ENCODE measurements around the gene ARHGAP22.
"Not testable (repeated sequence)": the region's sequence is repeated elsewhere in the genome, so short reads cannot be mapped to it uniquely, and the experiment has no call there.

Gene ARHGAP22

GRCh38 chr10:48604991-48605508, at the start of gene ARHGAP22:
Gene ARHGAP22 (minus strand): TSS chr10:48605073. CDS start chr10:48604796, 277 bp downstream.
- no peak for DNase-seq

- DNase-seq: no peak
Observed at GRCh38 chr10:48653944-48654698, 49.2 kb upstream of the ARHGAP22 start.

GRCh38 chr10:48653347-48653746, 48.5 kb upstream of the ARHGAP22 start:
- DNase-seq: no peak

GRCh38 chr10:48652344-48652743, 47.5 kb upstream of the ARHGAP22 start:
- DNase-seq: no peak

GRCh38 chr10:48651839-48652238, 47.0 kb upstream of the ARHGAP22 start:
- no peak for DNase-seq

- no peak for DNase-seq
Observed at GRCh38 chr10:48651293-48651692, 46.4 kb upstream of the ARHGAP22 start.

GRCh38 chr10:48649349-48649944, 44.6 kb upstream of the ARHGAP22 start:
- no peak for DNase-seq

GRCh38 chr10:48648172-48648942, 43.5 kb upstream of the ARHGAP22 start:
- no peak for DNase-seq

GRCh38 chr10:48647073-48647472, 42.2 kb upstream of the ARHGAP22 start:
- not testable (repeated sequence) for DNase-seq

- DNase-seq: no peak
Observed at GRCh38 chr10:48645600-48645999, 40.7 kb upstream of the ARHGAP22 start.

- not testable (repeated sequence) for DNase-seq
Observed at GRCh38 chr10:48641099-48641690, 36.3 kb upstream of the ARHGAP22 start.

- no peak for DNase-seq
Observed at GRCh38 chr10:48640326-48640725, 35.5 kb upstream of the ARHGAP22 start.

GRCh38 chr10:48639632-48640031, 34.8 kb upstream of the ARHGAP22 start:
- no peak for DNase-seq

GRCh38 chr10:48638739-48639527, 34.1 kb upstream of the ARHGAP22 start:
- no peak for DNase-seq

GRCh38 chr10:48638158-48638557, 33.3 kb upstream of the ARHGAP22 start:
- DNase-seq: no peak

- no peak for DNase-seq
Observed at GRCh38 chr10:48636901-48637300, 32.0 kb upstream of the ARHGAP22 start.

GRCh38 chr10:48636231-48636630, 31.4 kb upstream of the ARHGAP22 start:
- DNase-seq: no peak

GRCh38 chr10:48634984-48635557, 30.2 kb upstream of the ARHGAP22 start:
- DNase-seq: no peak

- peak; percentile 49 for DNase-seq
Observed at GRCh38 chr10:48634198-48634983, 29.5 kb upstream of the ARHGAP22 start.

GRCh38 chr10:48633381-48634197, 28.7 kb upstream of the ARHGAP22 start:
- DNase-seq: no peak
